GM12865 (cell line): ENCODE data around the gene KCTD16.

ENCODE experiments used
- DNase-seq: peaks from one replicate; pipeline ENCODE4 v3.0.0; 2010; ENCODE audit warnings: low read depth
- H3K4me3 ChIP-seq: 2 replicates; pipeline ENCODE4 v1.5.1; 2011; ENCODE audit warnings: mild to moderate bottlenecking, low read depth, low read length, control low read depth
- CTCF ChIP-seq: IDR thresholded peaks from 2 replicates; pipeline ENCODE4 v1.5.1; 2011; ENCODE audit warnings: low read length, control low read depth, low read depth, inconsistent platforms; ENCODE audit not compliant: insufficient read depth; ENCODE audit errors: missing control alignments

KCTD16 gene

GRCh38 chr5:144170276-144171024 lies at the start of gene KCTD16, which contains the start of gene YIPF5:
KCTD16 (plus strand) TSS chr5:144170873.
YIPF5 (minus strand) TSS chr5:144170659; CDS start chr5:144169955, 704 bp downstream.
- peak within 1 kb of the TSS; percentile 85 for H3K4me3 ChIP-seq
- peak; percentile 98 for DNase-seq
- no peak for TF ChIP-seq CTCF

- no peak for DNase-seq
- no peak overlapping the region for H3K4me3 ChIP-seq
- TF ChIP-seq CTCF: no peak
Observed at GRCh38 chr5:144121577-144121976, 49.1 kb upstream of the KCTD16 start.

- DNase-seq: no peak
- no peak overlapping the region for H3K4me3 ChIP-seq
- TF ChIP-seq CTCF: no peak
Observed at GRCh38 chr5:144122081-144122480, 48.6 kb upstream of the KCTD16 start.

GRCh38 chr5:144122641-144123040 lies 48.0 kb upstream of the KCTD16 start:
- no peak for DNase-seq
- TF ChIP-seq CTCF: no peak
- no peak overlapping the region for H3K4me3 ChIP-seq

- H3K4me3 ChIP-seq: no peak overlapping the region
- TF ChIP-seq CTCF: no peak
- DNase-seq: no peak
Observed at GRCh38 chr5:144125163-144125726, 45.4 kb upstream of the KCTD16 start.

- H3K4me3 ChIP-seq: no peak overlapping the region
- no peak for DNase-seq
- TF ChIP-seq CTCF: no peak
Observed at GRCh38 chr5:144126707-144127106, 44.0 kb upstream of the KCTD16 start.

- no peak overlapping the region for H3K4me3 ChIP-seq
- no peak for TF ChIP-seq CTCF
- DNase-seq: no peak
Observed at GRCh38 chr5:144128844-144129243, 41.8 kb upstream of the KCTD16 start.
